ENCODE data around the gene SGIP1.

DNA sequence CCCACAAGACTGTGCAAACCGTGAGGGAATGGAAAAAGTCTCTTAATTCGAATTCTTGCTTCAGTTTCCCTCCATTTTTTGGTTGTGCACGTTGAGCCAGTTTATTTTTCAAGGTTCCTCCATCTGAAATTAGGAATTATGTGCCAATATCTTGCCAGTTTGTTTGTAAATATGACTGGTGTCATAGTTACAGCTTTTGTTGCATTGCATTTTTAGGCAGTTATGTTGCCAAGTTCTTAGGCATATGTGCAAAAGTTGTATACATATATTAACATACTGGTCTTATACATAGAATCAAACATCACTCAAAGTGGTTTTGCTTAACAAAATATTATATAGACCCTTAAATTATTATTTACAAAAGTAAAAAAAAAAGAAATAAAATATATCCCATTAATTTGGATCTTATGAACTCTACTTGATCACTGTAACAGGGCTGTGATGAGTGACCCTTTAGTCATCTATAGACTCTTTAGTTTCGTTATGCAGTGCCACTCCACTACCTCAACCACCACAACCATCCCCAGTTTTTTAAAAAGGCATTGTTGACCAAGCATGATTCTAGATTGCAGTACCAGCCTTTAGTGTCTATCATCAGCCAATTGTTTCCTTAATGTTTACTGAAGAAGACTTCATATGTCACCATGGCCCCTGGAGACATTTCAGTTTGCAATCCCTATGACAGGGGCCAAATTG lies 197.4 kb downstream of the SGIP1 start:
- TF ChIP-seq EP300 (IDR thresholded peaks at IDR 0.05; ENCODE audit: borderline replicate concordance in 1 of 2, low read depth in 2 of 2, low read length in 2 of 2) (no peak), EGR1 (IDR thresholded peaks at IDR 0.05; ENCODE audit: borderline replicate concordance, low read depth, low read length) (no peak), CEBPB (IDR thresholded peaks at IDR 0.05; ENCODE audit: low read depth, low read length) (no peak), BRCA1 (IDR thresholded peaks at IDR 0.05; ENCODE audit: low read depth, low read length) (no peak), EZH2 (IDR thresholded peaks at IDR 0.05; ENCODE audit: low read depth, low read length, severe bottlenecking) (no peak), POLR2A (IDR thresholded peaks at IDR 0.05; ENCODE audit: control extremely low read depth in 1 of 2, low read depth in 2 of 2, low read length in 2 of 2) (no peak)
- TF ChIP-seq, protein P1, sequence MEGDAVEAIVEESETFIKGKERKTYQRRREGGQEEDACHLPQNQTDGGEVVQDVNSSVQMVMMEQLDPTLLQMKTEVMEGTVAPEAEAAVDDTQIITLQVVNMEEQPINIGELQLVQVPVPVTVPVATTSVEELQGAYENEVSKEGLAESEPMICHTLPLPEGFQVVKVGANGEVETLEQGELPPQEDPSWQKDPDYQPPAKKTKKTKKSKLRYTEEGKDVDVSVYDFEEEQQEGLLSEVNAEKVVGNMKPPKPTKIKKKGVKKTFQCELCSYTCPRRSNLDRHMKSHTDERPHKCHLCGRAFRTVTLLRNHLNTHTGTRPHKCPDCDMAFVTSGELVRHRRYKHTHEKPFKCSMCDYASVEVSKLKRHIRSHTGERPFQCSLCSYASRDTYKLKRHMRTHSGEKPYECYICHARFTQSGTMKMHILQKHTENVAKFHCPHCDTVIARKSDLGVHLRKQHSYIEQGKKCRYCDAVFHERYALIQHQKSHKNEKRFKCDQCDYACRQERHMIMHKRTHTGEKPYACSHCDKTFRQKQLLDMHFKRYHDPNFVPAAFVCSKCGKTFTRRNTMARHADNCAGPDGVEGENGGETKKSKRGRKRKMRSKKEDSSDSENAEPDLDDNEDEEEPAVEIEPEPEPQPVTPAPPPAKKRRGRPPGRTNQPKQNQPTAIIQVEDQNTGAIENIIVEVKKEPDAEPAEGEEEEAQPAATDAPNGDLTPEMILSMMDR (IDR thresholded peaks at IDR 0.05; ENCODE audit: control extremely low read depth in 1 of 3, insufficient read depth in 1 of 3, low read depth in 1 of 3, low read length in 3 of 3), result no peak
